ENCODE results near the gene SORCS2. TPM values are rescaled to one million over a fixed set of nuclear protein-coding genes. Genes with fewer than 3 reads are reported as not detected.
A peak's percentile ranks its signal among the peaks of the same experiment; 100 is the strongest.

Gene SORCS2
- total and polyA plus RNA-seq, 2 experiments from 2014 or later, result 0.92 to 6.9 TPM

DNA sequence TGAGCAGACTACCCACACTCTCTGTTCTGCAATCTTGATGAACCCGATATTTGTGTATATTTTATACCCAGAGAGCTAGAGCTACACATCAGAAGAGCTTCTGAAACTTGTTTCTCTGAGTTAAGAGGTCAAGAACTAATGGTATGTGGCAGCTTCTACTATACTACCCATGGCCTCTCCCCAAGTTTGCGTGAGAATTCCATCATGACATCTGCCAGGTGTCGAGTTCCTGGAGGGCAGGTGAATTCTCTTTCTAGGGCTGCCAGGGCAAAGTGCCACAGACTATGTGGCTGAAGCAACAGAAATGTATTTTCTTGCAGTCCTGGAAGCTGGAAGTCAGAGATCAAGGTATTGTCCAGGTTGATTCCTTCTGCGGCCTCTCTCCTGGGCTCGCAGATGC, 4.4 kb downstream of the SORCS2 start:
- H3K36me3 ChIP-seq, result no peaks in the 10 kb centered on the region
- H3K27me3 ChIP-seq, result peaks cover 33% of the 10 kb centered on the region
- H3K4me3 ChIP-seq, result no peak overlapping the region
- DNase-seq (ENCODE audit: low read depth in 1 of 2, low spot score in 1 of 2), result peak in 1 of 2 donors; percentile 19
- peaks cover 8% of the 10 kb centered on the region for H3K4me1 ChIP-seq (ENCODE audit: low read depth)
- TF ChIP-seq, protein P1, sequence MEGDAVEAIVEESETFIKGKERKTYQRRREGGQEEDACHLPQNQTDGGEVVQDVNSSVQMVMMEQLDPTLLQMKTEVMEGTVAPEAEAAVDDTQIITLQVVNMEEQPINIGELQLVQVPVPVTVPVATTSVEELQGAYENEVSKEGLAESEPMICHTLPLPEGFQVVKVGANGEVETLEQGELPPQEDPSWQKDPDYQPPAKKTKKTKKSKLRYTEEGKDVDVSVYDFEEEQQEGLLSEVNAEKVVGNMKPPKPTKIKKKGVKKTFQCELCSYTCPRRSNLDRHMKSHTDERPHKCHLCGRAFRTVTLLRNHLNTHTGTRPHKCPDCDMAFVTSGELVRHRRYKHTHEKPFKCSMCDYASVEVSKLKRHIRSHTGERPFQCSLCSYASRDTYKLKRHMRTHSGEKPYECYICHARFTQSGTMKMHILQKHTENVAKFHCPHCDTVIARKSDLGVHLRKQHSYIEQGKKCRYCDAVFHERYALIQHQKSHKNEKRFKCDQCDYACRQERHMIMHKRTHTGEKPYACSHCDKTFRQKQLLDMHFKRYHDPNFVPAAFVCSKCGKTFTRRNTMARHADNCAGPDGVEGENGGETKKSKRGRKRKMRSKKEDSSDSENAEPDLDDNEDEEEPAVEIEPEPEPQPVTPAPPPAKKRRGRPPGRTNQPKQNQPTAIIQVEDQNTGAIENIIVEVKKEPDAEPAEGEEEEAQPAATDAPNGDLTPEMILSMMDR (IDR thresholded peaks at IDR 0.05; ENCODE audit: low read depth, low read length), result no peak
- H3K9me3 ChIP-seq (ENCODE audit: low read depth), result no peaks in the 10 kb centered on the region
- H3K27ac ChIP-seq, result no peak overlapping the region

DNA sequence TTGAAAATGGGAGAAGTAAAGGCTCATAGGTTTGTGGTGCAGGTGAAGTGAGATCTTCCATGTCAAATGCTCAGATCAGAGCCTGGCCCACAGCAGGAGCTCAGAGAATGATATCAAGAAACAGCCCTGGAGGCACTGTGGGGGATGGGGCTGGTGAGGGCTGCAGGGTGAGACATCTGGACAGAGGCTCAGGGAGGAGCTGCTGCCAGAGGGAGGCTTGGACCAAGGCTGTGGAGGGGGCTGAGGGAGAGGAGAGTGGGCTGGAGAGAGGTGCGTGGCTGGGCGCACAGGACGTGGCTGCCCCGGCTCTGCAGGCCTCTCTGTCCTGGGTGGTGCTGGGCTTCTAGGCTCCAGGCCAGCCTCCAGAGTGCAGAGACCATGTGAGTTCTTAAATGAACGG, 5.6 kb downstream of the SORCS2 start:
- Histone ChIP-seq H3K27ac (no peak overlapping the region), H3K4me3 (no peak overlapping the region), H3K27me3 (peaks cover 27% of the 10 kb centered on the region), H3K36me3 (no peaks in the 10 kb centered on the region), H3K9me3 (ENCODE audit: low read depth) (no peaks in the 10 kb centered on the region), H3K4me1 (ENCODE audit: low read depth) (peaks cover 12% of the 10 kb centered on the region)
- TF ChIP-seq, protein P1 (IDR thresholded peaks at IDR 0.05; ENCODE audit: low read depth, low read length), result no peak
- DNase-seq (ENCODE audit: low read depth in 1 of 2, low spot score in 1 of 2), result no peak

DNA sequence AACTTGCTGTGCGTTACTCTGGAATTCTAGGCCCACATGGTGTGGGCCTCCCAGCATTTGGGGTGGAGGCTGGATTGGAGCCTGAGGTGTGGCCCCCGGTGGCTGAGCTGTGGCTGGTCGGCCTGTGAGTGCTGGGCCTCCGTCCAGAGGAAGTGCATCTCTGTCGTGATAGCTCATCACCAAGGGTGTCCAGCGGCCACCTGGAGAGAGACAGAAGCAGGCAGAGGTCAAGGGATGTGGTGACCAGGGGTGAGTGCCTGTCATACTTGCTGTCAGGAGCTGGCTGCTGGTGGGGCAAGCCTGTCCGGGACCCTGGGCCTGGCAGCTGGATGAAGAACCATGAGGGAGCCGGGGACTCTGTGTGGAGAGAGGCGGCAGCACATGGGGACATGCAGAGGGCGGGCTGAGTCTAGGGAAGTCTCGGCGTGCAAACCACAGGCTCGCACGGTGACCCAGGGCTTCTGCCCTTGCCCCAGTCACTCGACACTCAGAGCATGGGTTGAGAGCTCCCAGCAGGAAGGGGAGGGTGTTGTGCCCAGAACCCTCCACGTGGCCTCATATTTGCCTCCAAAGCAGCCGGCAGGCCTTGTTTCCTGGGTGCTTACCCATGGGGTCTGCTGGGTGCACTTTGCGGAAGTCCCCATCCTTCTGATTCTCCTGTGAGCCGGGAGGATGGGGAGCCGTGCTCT, 6.2 kb downstream of the SORCS2 start:
- Histone ChIP-seq H3K4me1 (ENCODE audit: low read depth) (peaks cover 12% of the 10 kb centered on the region), H3K9me3 (ENCODE audit: low read depth) (no peaks in the 10 kb centered on the region), H3K36me3 (no peaks in the 10 kb centered on the region), H3K4me3 (no peak overlapping the region), H3K27me3 (peaks cover 20% of the 10 kb centered on the region), H3K27ac (no peak overlapping the region)
- TF ChIP-seq, protein P1 (IDR thresholded peaks at IDR 0.05; ENCODE audit: low read depth, low read length), result no peak
- no peak for DNase-seq (ENCODE audit: low read depth in 1 of 2, low spot score in 1 of 2)

DNA sequence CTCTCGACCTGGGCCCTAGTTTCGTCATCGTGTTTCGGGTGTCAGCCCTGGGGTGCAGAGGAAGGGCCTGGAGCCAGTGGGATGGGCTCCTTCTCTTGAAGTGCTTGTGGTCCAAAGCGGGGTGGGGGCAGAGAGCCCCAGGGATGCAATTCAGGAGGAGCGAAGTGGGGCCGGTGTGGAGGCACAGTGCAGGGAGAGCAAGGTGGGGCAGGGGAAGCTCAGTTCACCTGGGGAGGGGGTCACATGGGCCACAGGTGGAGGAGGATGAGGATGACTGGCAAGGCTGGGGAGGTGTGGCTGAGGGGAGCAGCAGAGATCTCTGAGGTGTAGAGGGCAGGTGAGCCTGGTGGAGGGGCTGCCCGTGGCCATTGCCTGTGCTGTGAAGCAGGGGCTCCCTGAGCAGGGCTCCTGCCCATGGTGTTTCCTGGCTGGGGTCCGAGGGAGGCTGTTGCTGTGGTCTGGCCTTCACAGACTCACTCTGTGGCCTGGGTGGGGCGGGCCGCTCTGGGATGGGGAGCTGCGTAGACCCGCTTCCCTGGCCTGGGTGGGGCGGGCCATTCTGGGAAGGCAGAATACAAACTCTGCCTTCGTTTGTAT, 6.9 kb downstream of the SORCS2 start:
- Histone ChIP-seq H3K4me3 (no peak overlapping the region), H3K4me1 (ENCODE audit: low read depth) (peaks cover 12% of the 10 kb centered on the region), H3K27ac (no peak overlapping the region), H3K9me3 (ENCODE audit: low read depth) (no peaks in the 10 kb centered on the region), H3K27me3 (peaks cover 14% of the 10 kb centered on the region), H3K36me3 (no peaks in the 10 kb centered on the region)
- TF ChIP-seq, protein P1 (IDR thresholded peaks at IDR 0.05; ENCODE audit: low read depth, low read length), result no peak
- no peak for DNase-seq (ENCODE audit: low read depth in 1 of 2, low spot score in 1 of 2)

GRCh38 chr4:7199771-7200441, 7.6 kb downstream of the SORCS2 start:
- DNase-seq (ENCODE audit: low read depth in 1 of 2, low spot score in 1 of 2), result no peak
- Histone ChIP-seq H3K27me3 (peaks cover 7% of the 10 kb centered on the region), H3K4me1 (ENCODE audit: low read depth) (peaks cover 12% of the 10 kb centered on the region), H3K4me3 (no peak overlapping the region), H3K36me3 (no peaks in the 10 kb centered on the region), H3K27ac (no peak overlapping the region), H3K9me3 (ENCODE audit: low read depth) (no peaks in the 10 kb centered on the region)
- TF ChIP-seq, protein P1 (IDR thresholded peaks at IDR 0.05; ENCODE audit: low read depth, low read length), result no peak

All from cardiac muscle cell (in vitro differentiated cells and primary cell).